ENCODE data around the gene NR1H4.

The NR1H4 gene

DNA sequence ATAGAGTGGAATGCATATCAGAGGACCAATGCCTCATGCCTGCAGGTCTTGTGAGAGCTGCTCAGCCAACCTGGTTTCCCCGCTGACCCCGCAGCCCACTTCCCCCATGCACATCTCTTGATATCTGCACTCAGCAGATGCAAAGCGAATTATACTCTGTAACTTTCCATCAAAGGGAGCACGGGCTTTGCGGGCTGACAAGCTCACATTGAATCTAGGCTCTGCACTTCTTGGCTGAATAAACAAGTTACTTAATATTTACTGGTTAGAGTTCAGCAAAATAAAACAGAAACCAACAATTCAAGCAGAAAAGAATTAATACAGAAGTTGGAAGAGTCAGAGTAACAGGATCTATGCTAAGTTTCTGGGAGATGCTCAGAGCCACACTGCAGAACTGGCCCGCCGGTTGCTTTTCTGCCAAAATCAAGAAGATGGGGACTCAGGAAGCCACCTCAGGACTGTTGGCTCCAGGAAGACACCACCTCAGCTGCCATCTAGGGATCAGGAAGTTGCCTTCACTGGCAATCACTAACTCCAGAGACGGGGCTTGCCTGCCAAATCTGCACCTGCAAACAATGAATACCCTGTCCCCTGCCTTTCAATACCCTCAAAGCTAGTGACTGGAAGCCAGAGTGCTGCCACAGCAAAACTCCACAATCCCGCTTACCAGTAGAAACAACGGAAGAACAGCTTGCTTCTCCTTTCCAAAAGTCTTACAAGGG lies 46.5 kb downstream of the NR1H4 start:
- H3K4me2 ChIP-seq (ENCODE audit: low read depth, low read length, poor library complexity, severe bottlenecking): no peak overlapping the region
- no peaks in the 10 kb centered on the region for H3K36me3 ChIP-seq (ENCODE audit: insufficient read depth, low read length)
- H3K4me3 ChIP-seq (ENCODE audit: low read length, poor library complexity, severe bottlenecking): no peak overlapping the region
- no peaks in the 10 kb centered on the region for H3K4me1 ChIP-seq (ENCODE audit: insufficient read depth, low read length, poor library complexity, severe bottlenecking)
- no peaks in the 10 kb centered on the region for H3K9me3 ChIP-seq (ENCODE audit: insufficient read depth, low read depth, low read length)
- no peak overlapping the region for H3K9ac ChIP-seq (ENCODE audit: low read depth, low read length, poor library complexity, severe bottlenecking)
- no peaks in the 10 kb centered on the region for H3F3A ChIP-seq (ENCODE audit: low read depth)
- H3K79me2 ChIP-seq (ENCODE audit: insufficient read depth, low read length): no peaks in the 10 kb centered on the region
- H3K9me2 ChIP-seq (replicated peaks; ENCODE audit: low read depth, low read length): no peaks in the 10 kb centered on the region
- no peaks in the 10 kb centered on the region for H4K20me1 ChIP-seq (ENCODE audit: insufficient read depth, low read length, poor library complexity, severe bottlenecking)
- H3K27me3 ChIP-seq (ENCODE audit: insufficient read depth, low read length, poor library complexity, severe bottlenecking): no peaks in the 10 kb centered on the region
- no peak overlapping the region for H2AFZ ChIP-seq (ENCODE audit: low read length)
- TF ChIP-seq CTCF (conservative IDR thresholded peaks at IDR 0.05; ENCODE audit: low read length) (no peak), EZH2phosphoT487 (IDR thresholded peaks at IDR 0.05; ENCODE audit: borderline replicate concordance) (no peak)

DNA sequence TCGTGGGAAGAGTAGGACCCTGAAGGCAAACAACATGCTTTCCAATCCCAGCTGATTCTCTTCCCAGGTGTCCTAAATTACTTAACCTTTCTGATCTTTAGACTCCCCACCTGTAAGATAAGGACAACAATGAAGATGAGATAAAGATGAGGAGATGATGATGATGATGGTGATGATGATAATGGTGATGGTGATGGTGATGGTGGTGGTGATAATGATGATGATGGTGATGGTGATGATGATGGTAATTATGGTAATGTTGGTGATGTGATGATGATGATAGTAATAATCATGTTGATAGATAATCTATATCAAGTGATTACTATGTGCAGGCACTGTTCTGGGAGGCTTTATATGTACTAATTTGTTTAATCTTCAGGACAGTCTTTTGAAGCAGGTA lies 48.3 kb downstream of the NR1H4 start:
- H3K9me2 ChIP-seq (replicated peaks; ENCODE audit: low read depth, low read length): no peaks in the 10 kb centered on the region
- no peaks in the 10 kb centered on the region for H3K4me1 ChIP-seq (ENCODE audit: insufficient read depth, low read length, poor library complexity, severe bottlenecking)
- H4K20me1 ChIP-seq (ENCODE audit: insufficient read depth, low read length, poor library complexity, severe bottlenecking): no peaks in the 10 kb centered on the region
- no peak overlapping the region for H2AFZ ChIP-seq (ENCODE audit: low read length)
- no peaks in the 10 kb centered on the region for H3F3A ChIP-seq (ENCODE audit: low read depth)
- H3K36me3 ChIP-seq (ENCODE audit: insufficient read depth, low read length): no peaks in the 10 kb centered on the region
- H3K27me3 ChIP-seq (ENCODE audit: insufficient read depth, low read length, poor library complexity, severe bottlenecking): no peaks in the 10 kb centered on the region
- no peaks in the 10 kb centered on the region for H3K79me2 ChIP-seq (ENCODE audit: insufficient read depth, low read length)
- H3K4me3 ChIP-seq (ENCODE audit: low read length, poor library complexity, severe bottlenecking): no peak overlapping the region
- no peak overlapping the region for H3K4me2 ChIP-seq (ENCODE audit: low read depth, low read length, poor library complexity, severe bottlenecking)
- H3K9me3 ChIP-seq (ENCODE audit: insufficient read depth, low read depth, low read length): no peaks in the 10 kb centered on the region
- TF ChIP-seq EZH2phosphoT487 (IDR thresholded peaks at IDR 0.05; ENCODE audit: borderline replicate concordance) (no peak), CTCF (conservative IDR thresholded peaks at IDR 0.05; ENCODE audit: low read length) (no peak)
- no peak overlapping the region for H3K9ac ChIP-seq (ENCODE audit: low read depth, low read length, poor library complexity, severe bottlenecking)

DNA sequence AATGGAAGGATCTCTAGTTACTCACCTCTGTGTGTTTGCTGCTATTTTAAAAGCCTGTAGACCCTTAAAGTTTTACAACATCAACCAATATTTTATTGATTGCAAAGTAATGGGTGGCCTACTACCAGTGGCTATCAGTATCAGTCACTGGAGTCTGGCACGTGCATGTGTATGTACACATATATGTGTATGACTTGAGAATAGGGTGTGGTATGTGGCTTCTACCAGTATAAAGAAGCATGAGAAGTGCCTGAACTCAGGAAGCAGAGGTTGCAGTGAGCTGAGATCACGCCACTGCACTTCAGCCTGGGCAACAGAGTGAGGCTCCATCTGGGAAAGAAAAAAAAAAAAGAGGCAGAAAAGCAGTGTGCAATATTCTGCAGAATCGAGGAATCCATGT lies 54.4 kb downstream of the NR1H4 start:
- no peaks in the 10 kb centered on the region for H3K27me3 ChIP-seq (ENCODE audit: insufficient read depth, low read length, poor library complexity, severe bottlenecking)
- H2AFZ ChIP-seq (ENCODE audit: low read length): no peak overlapping the region
- no peaks in the 10 kb centered on the region for H3K9me3 ChIP-seq (ENCODE audit: insufficient read depth, low read depth, low read length)
- no peaks in the 10 kb centered on the region for H3F3A ChIP-seq (ENCODE audit: low read depth)
- no peaks in the 10 kb centered on the region for H3K36me3 ChIP-seq (ENCODE audit: insufficient read depth, low read length)
- no peak overlapping the region for H3K9ac ChIP-seq (ENCODE audit: low read depth, low read length, poor library complexity, severe bottlenecking)
- TF ChIP-seq EZH2phosphoT487 (IDR thresholded peaks at IDR 0.05; ENCODE audit: borderline replicate concordance) (no peak), CTCF (conservative IDR thresholded peaks at IDR 0.05; ENCODE audit: low read length) (no peak)
- H3K4me2 ChIP-seq (ENCODE audit: low read depth, low read length, poor library complexity, severe bottlenecking): no peak overlapping the region
- no peaks in the 10 kb centered on the region for H4K20me1 ChIP-seq (ENCODE audit: insufficient read depth, low read length, poor library complexity, severe bottlenecking)
- H3K79me2 ChIP-seq (ENCODE audit: insufficient read depth, low read length): no peaks in the 10 kb centered on the region
- H3K9me2 ChIP-seq (replicated peaks; ENCODE audit: low read depth, low read length): no peaks in the 10 kb centered on the region
- H3K4me3 ChIP-seq (ENCODE audit: low read length, poor library complexity, severe bottlenecking): no peak overlapping the region
- no peaks in the 10 kb centered on the region for H3K4me1 ChIP-seq (ENCODE audit: insufficient read depth, low read length, poor library complexity, severe bottlenecking)

Data from Loucy (cell line).